ENCODE data around the gene GAGE10.
"Not testable (repeated sequence)": the region's sequence is repeated elsewhere in the genome, so short reads cannot be mapped to it uniquely, and the experiment has no call there.

The GAGE10 gene

GRCh38 chrX:49276671-49277534 is 26.5 kb upstream of the GAGE10 start:
- no peak for FAIRE-seq

GRCh38 chrX:49277535-49277830 is 26.0 kb upstream of the GAGE10 start:
- no peak for FAIRE-seq

DNA sequence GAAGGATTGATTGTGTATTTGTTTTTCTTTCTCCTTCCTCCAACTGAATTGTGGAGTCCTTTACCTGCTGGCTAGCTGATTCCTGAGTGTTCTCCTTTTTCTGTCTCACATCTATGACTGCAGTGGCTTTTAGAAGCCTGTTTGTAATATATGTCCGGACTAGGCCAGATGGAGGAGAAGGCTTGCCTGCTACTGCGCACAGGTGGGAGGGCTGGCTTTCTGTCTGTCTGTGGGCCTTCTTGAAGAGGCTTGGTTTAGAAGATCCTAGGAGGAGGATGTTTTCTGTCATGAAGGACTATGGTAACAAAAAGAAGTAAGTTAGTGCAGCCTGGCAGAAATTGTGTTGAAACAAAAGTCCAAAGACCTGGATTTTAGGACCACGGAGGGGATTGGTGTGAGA is 25.4 kb upstream of the GAGE10 start:
- FAIRE-seq = no peak

GRCh38 chrX:49282647-49283011 is 20.8 kb upstream of the GAGE10 start:
- FAIRE-seq = no peak

DNA sequence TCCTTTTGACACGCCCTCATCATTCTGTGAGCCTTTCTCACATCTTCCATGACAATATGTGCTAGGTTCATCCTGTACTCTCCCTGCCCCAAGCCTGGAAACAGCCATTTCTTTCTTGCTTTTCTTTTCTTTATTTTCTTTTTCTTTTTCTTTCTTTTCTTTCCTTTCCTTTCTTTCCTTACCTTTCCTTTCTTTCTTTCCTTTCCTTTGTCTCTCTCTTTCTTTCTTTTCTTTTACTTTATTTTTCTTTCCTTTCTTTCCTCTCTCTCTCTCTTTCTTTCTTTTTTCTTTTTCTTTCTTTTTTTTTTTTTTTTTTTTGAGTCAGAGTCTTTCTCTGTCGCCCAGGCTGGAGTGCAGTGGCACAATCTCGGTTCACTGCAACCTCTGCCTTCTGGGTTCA is 19.2 kb upstream of the GAGE10 start:
- peak; percentile 73 for FAIRE-seq

DNA sequence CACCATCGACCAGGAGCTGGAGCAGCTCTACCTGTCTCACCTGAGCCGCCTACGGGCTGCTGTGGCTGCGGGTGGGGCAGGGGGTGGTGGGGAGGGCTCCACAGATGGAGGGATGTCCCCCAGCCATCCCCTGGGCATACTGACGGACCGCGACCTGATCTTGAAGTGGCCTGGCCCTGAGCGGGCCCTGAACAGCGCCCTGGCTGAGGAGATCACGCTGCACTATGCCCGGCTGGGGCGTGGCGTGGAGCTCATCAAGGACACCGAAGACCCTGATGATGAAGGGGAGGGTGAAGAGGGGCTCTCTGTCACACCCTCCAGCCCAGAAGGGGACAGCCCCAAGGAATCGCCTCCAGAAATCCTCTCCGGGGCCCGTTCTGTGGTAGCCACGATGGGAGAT is 17.3 kb upstream of the GAGE10 start:
- FAIRE-seq = no peak

DNA sequence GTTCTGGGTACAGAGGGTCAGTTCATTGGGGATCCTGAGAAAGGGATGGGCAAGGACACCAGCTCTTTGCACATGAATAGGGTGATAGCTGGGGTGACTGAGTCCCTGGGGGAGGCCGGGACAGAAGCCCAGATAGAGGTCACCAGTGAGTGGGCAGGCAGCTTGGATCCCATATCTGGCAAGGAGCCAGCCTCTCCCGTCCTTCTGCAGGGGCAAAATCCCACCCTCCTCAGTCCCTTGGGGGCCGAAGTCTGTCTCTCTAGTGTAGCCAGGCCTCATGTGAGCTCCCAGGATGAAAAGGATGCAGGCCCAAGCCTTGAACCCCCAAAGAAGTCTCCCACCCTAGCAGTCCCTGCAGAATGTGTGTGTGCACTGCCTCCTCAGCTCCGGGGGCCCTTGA is 16.9 kb upstream of the GAGE10 start:
- no peak for FAIRE-seq

DNA sequence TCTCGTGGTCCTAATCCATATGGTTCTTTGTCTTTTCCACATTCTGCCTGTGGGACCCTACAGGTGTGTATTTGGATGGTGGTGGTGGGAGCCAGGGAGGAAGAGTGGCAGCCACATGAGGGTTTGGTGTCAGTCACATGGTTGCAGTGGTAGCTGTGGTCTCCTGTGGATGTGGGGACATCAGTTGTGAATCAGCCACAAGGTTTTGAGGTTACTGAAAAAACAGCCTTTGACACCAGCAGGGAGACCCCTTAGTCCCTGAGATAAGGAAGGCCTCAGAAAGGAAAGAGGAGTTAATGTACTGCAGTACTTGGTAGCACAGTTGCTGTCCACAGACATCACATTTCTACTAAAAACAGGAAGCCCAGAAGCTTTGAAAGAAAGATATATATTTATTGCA is 15.8 kb upstream of the GAGE10 start:
- FAIRE-seq = no peak

DNA sequence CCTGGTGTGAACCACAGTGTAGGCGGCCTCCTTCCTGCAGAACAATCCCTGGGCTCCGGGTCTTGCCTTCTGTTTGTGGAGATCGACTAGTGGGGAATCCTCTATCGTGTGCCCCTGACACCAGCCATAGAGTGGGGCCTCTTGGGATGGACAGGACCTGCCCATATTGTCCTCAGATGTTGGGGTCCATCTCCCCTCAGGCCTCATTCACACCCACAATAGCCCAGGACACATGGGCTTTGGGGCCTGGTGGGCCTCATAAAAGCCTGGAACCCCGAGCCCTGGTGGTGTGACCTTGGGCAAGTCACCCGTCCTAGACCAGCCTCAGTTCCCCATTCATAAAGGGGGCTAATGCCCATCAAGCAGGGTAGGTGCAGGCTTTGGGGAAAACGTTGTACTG is 13.2 kb upstream of the GAGE10 start:
- no peak for FAIRE-seq

GRCh38 chrX:49291615-49292337 is 11.7 kb upstream of the GAGE10 start:
- no peak for FAIRE-seq

- no peak for FAIRE-seq
Observed at GRCh38 chrX:49292400-49293362, 10.8 kb upstream of the GAGE10 start.

DNA sequence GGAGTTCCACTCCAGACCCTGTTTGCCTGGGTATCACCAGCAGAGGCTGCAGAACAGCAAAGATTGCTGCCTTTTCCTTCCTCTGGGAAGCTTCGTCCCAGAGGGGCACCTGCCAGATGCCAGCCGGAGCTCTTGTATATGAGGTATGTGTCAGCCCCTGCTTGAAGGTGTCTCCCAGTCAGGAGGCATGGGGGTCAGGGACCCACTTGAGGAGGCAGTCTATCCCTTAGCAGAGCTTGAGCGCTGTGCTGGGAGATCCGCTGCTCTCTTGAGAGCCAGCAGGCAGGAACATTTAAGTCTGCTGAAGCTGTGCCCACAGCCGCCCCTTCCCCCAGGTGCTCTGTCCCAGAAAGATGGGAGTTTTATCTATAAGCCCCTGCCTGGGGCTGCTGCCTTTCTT is 4.2 kb upstream of the GAGE10 start:
- not testable (repeated sequence) for FAIRE-seq

- no peak for FAIRE-seq
Observed at GRCh38 chrX:49300703-49301102, 2.7 kb upstream of the GAGE10 start.

GRCh38 chrX:49307775-49308174 is 4.3 kb downstream of the GAGE10 start:
- FAIRE-seq = not testable (repeated sequence)

DNA sequence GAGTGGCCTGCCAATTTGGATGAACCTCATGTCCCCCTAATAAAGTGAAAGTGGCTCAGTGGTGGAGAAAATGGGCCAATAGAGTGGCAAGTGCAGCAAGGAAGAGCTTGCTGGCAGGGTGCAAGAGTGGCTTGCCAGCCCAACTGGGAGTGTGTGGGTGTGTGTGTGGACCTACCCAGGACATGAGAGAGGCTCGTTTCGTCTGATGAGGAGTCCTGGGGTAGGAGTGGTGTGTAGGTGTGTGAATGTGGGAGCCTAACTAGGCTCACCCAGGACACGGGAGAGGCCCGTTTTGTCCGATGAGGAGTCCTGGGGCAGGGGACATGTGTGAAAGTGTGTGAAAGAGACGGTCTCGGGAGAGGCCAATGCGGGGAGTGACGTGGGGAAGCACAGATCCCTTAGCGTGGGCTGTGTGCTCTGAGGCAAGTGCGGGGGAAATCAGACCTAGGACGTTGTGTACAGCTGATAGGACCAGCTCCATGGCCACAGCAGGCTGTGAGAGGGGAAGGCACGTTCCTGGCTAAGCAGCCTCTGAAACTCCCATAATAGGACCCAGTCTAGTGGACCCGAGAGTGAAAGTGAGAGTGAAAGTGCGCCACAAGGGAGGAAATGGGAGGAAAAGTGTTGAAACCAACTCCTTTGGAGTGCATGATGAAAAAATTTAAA is 5.3 kb downstream of the GAGE10 start:
- no peak for FAIRE-seq

GRCh38 chrX:49309401-49309981 is 6.0 kb downstream of the GAGE10 start:
- peak; percentile 77 for FAIRE-seq

DNA sequence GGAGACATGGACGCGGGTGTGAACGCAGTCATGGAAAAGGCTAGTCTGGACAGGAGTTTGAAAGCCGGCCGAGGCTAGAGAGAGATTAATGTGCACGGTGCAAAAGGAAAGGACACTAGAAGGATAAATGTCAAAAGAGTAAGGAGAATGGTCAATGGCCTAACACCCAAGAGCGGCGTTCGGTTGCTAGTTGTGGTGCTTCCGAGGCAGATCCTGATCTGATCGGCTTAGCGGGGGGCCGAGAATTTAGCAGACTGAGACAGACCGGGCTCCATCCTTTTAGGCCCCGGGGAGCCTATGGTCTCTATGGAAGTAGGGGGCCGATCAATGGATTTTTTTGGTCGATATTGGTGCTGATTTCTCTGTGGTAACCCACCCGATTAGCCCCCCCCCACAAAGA is 6.9 kb downstream of the GAGE10 start:
- no peak for FAIRE-seq

- FAIRE-seq = no peak
Observed at GRCh38 chrX:49312176-49312575, 8.7 kb downstream of the GAGE10 start.

DNA sequence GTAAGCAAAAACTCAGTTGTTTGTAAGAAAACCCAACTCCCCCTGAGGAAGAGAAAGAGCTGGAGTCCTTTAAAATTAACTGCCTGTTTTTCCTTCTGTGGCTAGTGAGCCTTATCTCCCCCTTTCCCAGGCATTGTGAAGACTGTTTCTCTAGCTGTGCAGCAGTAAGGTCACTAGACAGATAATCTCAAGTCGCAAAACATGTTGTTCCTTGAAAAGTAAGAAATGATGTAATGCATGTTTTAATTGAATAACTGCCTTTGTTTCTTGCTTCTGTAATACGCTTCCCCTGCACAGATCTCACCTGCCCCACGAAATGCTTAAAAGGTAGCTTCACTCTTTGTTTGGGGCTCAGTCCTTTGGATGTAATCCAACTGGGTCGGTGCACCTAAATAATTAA is 12.6 kb downstream of the GAGE10 start:
- FAIRE-seq = no peak

DNA sequence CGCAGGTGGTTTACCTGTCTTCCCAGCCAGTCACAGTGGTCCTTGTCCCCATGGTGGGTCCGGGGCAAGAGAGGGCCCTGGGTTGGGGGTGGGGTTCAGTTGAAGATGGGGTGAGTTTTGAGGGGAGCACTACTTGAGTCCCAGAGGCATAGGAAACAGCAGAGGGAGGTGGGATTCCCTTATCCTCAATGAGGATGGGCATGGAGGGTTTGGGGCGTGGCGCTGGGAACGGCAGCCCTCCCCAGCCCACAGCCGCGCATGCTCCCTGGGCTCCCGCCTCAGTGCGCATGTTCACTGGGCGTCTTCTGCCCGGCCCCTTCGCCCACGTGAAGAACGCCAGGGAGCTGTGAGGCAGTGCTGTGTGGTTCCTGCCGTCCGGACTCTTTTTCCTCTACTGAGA is 18.3 kb downstream of the GAGE10 start, which contains the start of gene GAGE12J:
TSS of gene GAGE12J (plus strand) at position 301 of the 400 bp plus-strand sequence. CDS start 1,157 bp downstream, outside the sequence.
- not testable (repeated sequence) for FAIRE-seq

- not testable (repeated sequence) for FAIRE-seq
Observed at GRCh38 chrX:49322266-49322665, 18.8 kb downstream of the GAGE10 start.

DNA sequence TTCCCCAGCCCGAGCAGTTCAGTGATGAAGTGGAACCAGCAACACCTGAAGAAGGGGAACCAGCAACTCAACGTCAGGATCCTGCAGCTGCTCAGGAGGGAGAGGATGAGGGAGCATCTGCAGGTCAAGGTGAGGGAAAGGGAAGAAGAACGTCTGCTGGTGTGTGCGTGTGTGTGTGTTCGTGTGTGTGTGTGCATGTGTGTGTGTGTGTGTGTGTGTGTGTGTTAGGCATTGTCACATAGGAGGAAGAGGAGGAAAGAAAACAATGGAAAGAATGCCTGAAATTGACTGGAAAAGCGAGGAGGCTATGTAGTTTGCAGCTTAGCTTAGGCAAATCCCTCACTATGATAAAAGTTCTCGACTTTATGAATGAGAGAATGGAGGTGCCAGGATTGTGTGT is 20.3 kb downstream of the GAGE10 start:
- not testable (repeated sequence) for FAIRE-seq

All from colon (tissue), 2 donors.